DMS79 treated with DMSO at 0.1 percent for 48 hours (cell line): ENCODE data around the gene FSHB.
"Not testable (repeated sequence)": the region's sequence is repeated elsewhere in the genome, so short reads cannot be mapped to it uniquely, and the experiment has no call there.

ENCODE experiments used
- DNase-seq: peaks from one replicate; lab custom pipeline; 2025; lab: John Stamatoyannopoulos, UW

FSHB gene

GRCh38 chr11:30268638-30269037, 37.8 kb downstream of the FSHB start:
- DNase-seq: not testable (repeated sequence)

GRCh38 chr11:30270671-30271070, 39.9 kb downstream of the FSHB start:
- DNase-seq: no peak

- no peak for DNase-seq
Observed at GRCh38 chr11:30277176-30277575, 46.4 kb downstream of the FSHB start.

GRCh38 chr11:30279796-30280195, 49.0 kb downstream of the FSHB start:
- no peak for DNase-seq

- DNase-seq: no peak
Observed at GRCh38 chr11:30281476-30282288, 50.9 kb downstream of the FSHB start.

GRCh38 chr11:30282289-30282631, 51.4 kb downstream of the FSHB start:
- no peak for DNase-seq
